Measurements from ENCODE around the gene ZDHHC8.

- TF ChIP-seq POLR2A (IDR thresholded peaks at IDR 0.05) (no peak), CTCF (IDR thresholded peaks at IDR 0.05) (no peak)
These were observed 44.8 kb upstream of the ZDHHC8 start for GRCh38 chr22:20086763-20087162.
